Measurements from ENCODE around the gene EXOC4.

- TF ChIP-seq, protein P1, sequence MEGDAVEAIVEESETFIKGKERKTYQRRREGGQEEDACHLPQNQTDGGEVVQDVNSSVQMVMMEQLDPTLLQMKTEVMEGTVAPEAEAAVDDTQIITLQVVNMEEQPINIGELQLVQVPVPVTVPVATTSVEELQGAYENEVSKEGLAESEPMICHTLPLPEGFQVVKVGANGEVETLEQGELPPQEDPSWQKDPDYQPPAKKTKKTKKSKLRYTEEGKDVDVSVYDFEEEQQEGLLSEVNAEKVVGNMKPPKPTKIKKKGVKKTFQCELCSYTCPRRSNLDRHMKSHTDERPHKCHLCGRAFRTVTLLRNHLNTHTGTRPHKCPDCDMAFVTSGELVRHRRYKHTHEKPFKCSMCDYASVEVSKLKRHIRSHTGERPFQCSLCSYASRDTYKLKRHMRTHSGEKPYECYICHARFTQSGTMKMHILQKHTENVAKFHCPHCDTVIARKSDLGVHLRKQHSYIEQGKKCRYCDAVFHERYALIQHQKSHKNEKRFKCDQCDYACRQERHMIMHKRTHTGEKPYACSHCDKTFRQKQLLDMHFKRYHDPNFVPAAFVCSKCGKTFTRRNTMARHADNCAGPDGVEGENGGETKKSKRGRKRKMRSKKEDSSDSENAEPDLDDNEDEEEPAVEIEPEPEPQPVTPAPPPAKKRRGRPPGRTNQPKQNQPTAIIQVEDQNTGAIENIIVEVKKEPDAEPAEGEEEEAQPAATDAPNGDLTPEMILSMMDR (IDR thresholded peaks at IDR 0.05) = no peak
- TF ChIP-seq POLR2AphosphoS5 (IDR thresholded peaks at IDR 0.05) = no peak
- no peak for TF ChIP-seq POLR2A (IDR thresholded peaks at IDR 0.05)
Measured at GRCh38 chr7:133932591-133932990, 679.7 kb downstream of the EXOC4 start.
